ENCODE data around the gene ARHGAP15.

DNA sequence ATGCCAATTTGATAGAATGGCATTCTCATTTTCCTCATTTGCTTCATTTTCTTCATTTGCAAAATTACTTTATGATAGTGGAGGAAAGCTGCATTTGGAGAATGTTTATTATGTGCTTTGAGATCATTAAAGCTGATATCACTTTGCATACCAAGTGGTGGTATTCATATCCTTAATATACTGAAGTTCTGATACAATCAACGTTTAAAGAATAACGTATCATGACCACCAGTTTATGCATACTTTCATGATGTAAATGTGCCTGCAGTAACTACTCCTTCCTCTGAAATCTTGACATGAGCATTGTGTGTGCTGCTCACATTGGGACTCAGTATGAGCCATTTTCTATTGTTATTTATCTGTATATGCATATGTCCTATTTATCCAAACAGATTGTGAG, 302.1 kb downstream of the ARHGAP15 start:
- no peak for TF ChIP-seq YY1 (IDR thresholded peaks at IDR 0.05; ENCODE audit: insufficient read depth, insufficient read length)
- TF ChIP-seq SUZ12 (IDR thresholded peaks at IDR 0.05; ENCODE audit: extremely low read depth, insufficient read depth, insufficient read length): no peak
- TF ChIP-seq ZNF274 (IDR thresholded peaks at IDR 0.05; ENCODE audit: low read depth, low read length): no peak

Measured in NT2/D1 (cell line).